Hepatocyte (in vitro differentiated cells): ENCODE results near the gene ENPP4. TPM values are rescaled to one million over a fixed set of nuclear protein-coding genes. Genes with fewer than 3 reads are reported as not detected.

ENCODE experiments used
- DNase-seq: peaks from one replicate; pipeline ENCODE4 v3.0.0-alpha.2; 2016; ENCODE audit warnings: low spot score
- H2AFZ ChIP-seq: fragments of 200-600 bp; sonication (generic); 2 replicates; pipeline ENCODE4 v1.6.0; 2016; ENCODE audit warnings: antibody characterized with exemption, mild to moderate bottlenecking
- H3K27ac ChIP-seq: fragments of 200-600 bp; sonication (generic); 2 replicates; pipeline ENCODE4 v1.5.1; 2016; ENCODE audit warnings: mild to moderate bottlenecking
- H3K27me3 ChIP-seq: fragments of 200-600 bp; sonication (generic); 2 replicates; pipeline ENCODE4 v1.6.1; 2016
- H3K36me3 ChIP-seq: fragments of 200-600 bp; sonication (generic); replicated peaks from 2 replicates; pipeline ENCODE4 v1.5.1; 2016; ENCODE audit warnings: low read depth; ENCODE audit not compliant: insufficient read depth
- H3K4me1 ChIP-seq: fragments of 200-600 bp; sonication (generic); 2 replicates; pipeline ENCODE4 v1.5.1; 2016; ENCODE audit warnings: mild to moderate bottlenecking, moderate library complexity; ENCODE audit not compliant: insufficient read depth
- H3K4me2 ChIP-seq: fragments of 200-600 bp; sonication (generic); 2 replicates; pipeline ENCODE4 v1.6.0; 2016
- H3K4me3 ChIP-seq: fragments of 200-600 bp; sonication (generic); 2 replicates; pipeline ENCODE4 v1.5.1; 2016; ENCODE audit warnings: mild to moderate bottlenecking
- H3K79me2 ChIP-seq: fragments of 200-600 bp; sonication (generic); 2 replicates; pipeline ENCODE4 v1.6.0; 2017; ENCODE audit warnings: mild to moderate bottlenecking
- H3K9me2 ChIP-seq: fragments of 200-600 bp; sonication (generic); replicated peaks from 2 replicates; pipeline ENCODE4 v1.6.0; 2017; ENCODE audit warnings: mild to moderate bottlenecking; ENCODE audit not compliant: insufficient read depth
- H3K9me3 ChIP-seq: fragments of 200-600 bp; sonication (generic); 2 replicates; pipeline ENCODE4 v1.5.1; 2016; ENCODE audit warnings: low read depth, mild to moderate bottlenecking
- H4K20me1 ChIP-seq: fragments of 200-600 bp; sonication (generic); 2 replicates; pipeline ENCODE4 v1.6.0; 2016; ENCODE audit warnings: mild to moderate bottlenecking; ENCODE audit not compliant: insufficient read depth, poor library complexity, severe bottlenecking
- EZH2 ChIP-seq: fragments of 200-600 bp; sonication (generic); IDR thresholded peaks from 2 replicates; pipeline ENCODE4 v1.6.1; 2016; ENCODE audit warnings: antibody characterized with exemption, mild to moderate bottlenecking, borderline replicate concordance
- EZH2phosphoT487 ChIP-seq: fragments of 200-600 bp; sonication (generic); IDR thresholded peaks from one replicate; pipeline ENCODE4 v1.6.1; 2018; ENCODE audit warnings: antibody characterized with exemption, mild to moderate bottlenecking, low read depth, moderate library complexity; ENCODE audit not compliant: unreplicated experiment, severe bottlenecking
- WGBS: methylation state at CpG from one replicate; pipeline ENCODE4 v1.1.6; 2016; ENCODE audit warnings: low lambda C conversion rate; ENCODE audit errors: missing lambda C conversion rate; 5-methylcytosine and 5-hydroxymethylcytosine counted together
- polyA plus RNA-seq: library from polyadenylated mRNA; unstranded; fragments of >200 nt; fragmentation: Nextera tagmentation; extraction: Ambion mirVana; gene quantifications from 2 replicates; pipeline ENCODE4 v1.2.1, GENCODE V29; 2016
- total RNA-seq: library from RNA; depleted of rRNA; stranded (reverse); fragments of >200 nt; gene quantifications from 2 replicates; pipeline ENCODE4 v1.2.3, GENCODE V29; 2014
- TF ChIP-seq, protein P1 (sequence below): fragments of 200-600 bp; sonication (generic); IDR thresholded peaks from 2 replicates; pipeline ENCODE4 v1.5.1; 2016; ENCODE audit warnings: antibody characterized with exemption, mild to moderate bottlenecking; ENCODE audit not compliant: poor library complexity

ENPP4 gene
- total and polyA plus RNA-seq, 2 experiments from 2014 or later = 3.5 to 12.2 TPM

- H2AFZ ChIP-seq = no peak overlapping the region
- no peak overlapping the region for H3K27ac ChIP-seq
- H3K36me3 ChIP-seq = no peaks in the 10 kb centered on the region
- H3K9me3 ChIP-seq = no peaks in the 10 kb centered on the region
- H3K4me2 ChIP-seq = no peak overlapping the region
- no peak for TF ChIP-seq EZH2
- TF ChIP-seq, protein P1, sequence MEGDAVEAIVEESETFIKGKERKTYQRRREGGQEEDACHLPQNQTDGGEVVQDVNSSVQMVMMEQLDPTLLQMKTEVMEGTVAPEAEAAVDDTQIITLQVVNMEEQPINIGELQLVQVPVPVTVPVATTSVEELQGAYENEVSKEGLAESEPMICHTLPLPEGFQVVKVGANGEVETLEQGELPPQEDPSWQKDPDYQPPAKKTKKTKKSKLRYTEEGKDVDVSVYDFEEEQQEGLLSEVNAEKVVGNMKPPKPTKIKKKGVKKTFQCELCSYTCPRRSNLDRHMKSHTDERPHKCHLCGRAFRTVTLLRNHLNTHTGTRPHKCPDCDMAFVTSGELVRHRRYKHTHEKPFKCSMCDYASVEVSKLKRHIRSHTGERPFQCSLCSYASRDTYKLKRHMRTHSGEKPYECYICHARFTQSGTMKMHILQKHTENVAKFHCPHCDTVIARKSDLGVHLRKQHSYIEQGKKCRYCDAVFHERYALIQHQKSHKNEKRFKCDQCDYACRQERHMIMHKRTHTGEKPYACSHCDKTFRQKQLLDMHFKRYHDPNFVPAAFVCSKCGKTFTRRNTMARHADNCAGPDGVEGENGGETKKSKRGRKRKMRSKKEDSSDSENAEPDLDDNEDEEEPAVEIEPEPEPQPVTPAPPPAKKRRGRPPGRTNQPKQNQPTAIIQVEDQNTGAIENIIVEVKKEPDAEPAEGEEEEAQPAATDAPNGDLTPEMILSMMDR = no peak
- H3K4me3 ChIP-seq = no peak overlapping the region
- H3K4me1 ChIP-seq = no peaks in the 10 kb centered on the region
- no peaks in the 10 kb centered on the region for H3K9me2 ChIP-seq
- H3K79me2 ChIP-seq = no peaks in the 10 kb centered on the region
- DNase-seq = no peak
- WGBS = 84% methylated on average over 3 of the region's 3 CpGs
- no peaks in the 10 kb centered on the region for H4K20me1 ChIP-seq
- no peaks in the 10 kb centered on the region for H3K27me3 ChIP-seq
Observed at GRCh38 chr6:46099952-46100351, 29.8 kb upstream of the ENPP4 start.

DNA sequence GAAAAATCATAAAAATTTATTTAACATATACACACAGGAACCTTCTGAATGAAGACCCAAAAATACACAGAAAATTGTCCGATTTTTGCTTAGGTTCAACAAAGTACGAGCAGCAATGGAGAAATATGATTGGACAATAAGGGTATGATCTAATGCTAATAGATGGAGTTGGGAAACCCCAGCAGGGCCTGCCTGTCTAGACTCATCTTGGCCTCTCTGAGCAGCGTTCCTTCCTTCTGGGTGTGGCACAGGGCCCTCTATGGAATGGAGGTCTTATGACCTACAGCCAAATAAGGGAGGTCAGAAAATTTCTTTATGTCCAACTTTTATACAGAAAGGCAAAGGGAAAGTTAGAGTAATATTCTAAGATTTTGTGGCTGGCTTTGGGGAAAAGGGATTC is 27.7 kb upstream of the ENPP4 start:
- H3K4me1 ChIP-seq = no peaks in the 10 kb centered on the region
- no peaks in the 10 kb centered on the region for H3K27me3 ChIP-seq
- H3K79me2 ChIP-seq = no peaks in the 10 kb centered on the region
- no peaks in the 10 kb centered on the region for H3K9me3 ChIP-seq
- H4K20me1 ChIP-seq = no peaks in the 10 kb centered on the region
- TF ChIP-seq, protein P1 = no peak
- TF ChIP-seq EZH2 (no peak), EZH2phosphoT487 (no peak)
- H3K4me3 ChIP-seq = no peak overlapping the region
- no peak for DNase-seq
- H3K4me2 ChIP-seq = no peak overlapping the region
- 91% methylated on average over 3 of the region's 3 CpGs for WGBS
- H3K9me2 ChIP-seq = no peaks in the 10 kb centered on the region
- H3K27ac ChIP-seq = no peak overlapping the region
- H2AFZ ChIP-seq = no peak overlapping the region
- H3K36me3 ChIP-seq = no peaks in the 10 kb centered on the region

- Histone ChIP-seq H2AFZ (no peak overlapping the region), H3K4me2 (no peak overlapping the region), H3K9me3 (no peaks in the 10 kb centered on the region), H3K9me2 (no peaks in the 10 kb centered on the region), H4K20me1 (no peaks in the 10 kb centered on the region), H3K4me1 (no peaks in the 10 kb centered on the region), H3K79me2 (no peaks in the 10 kb centered on the region), H3K36me3 (no peaks in the 10 kb centered on the region), H3K4me3 (no peak overlapping the region), H3K27ac (no peak overlapping the region), H3K27me3 (no peaks in the 10 kb centered on the region)
- TF ChIP-seq EZH2 = no peak
- TF ChIP-seq, protein P1 = no peak
- TF ChIP-seq EZH2phosphoT487 = no peak
- DNase-seq = no peak
Observed at GRCh38 chr6:46103441-46104115, 26.2 kb upstream of the ENPP4 start.

- Histone ChIP-seq H3K4me1 (no peaks in the 10 kb centered on the region), H3K9me3 (no peaks in the 10 kb centered on the region), H3K79me2 (no peaks in the 10 kb centered on the region), H3K4me3 (no peak overlapping the region), H4K20me1 (no peaks in the 10 kb centered on the region), H3K9me2 (no peaks in the 10 kb centered on the region), H3K27ac (no peak overlapping the region), H3K27me3 (no peaks in the 10 kb centered on the region), H3K36me3 (no peaks in the 10 kb centered on the region), H3K4me2 (no peak overlapping the region), H2AFZ (no peak overlapping the region)
- no peak for DNase-seq
- WGBS = 93% methylated on average over 3 of the region's 3 CpGs
- TF ChIP-seq EZH2 (no peak), EZH2phosphoT487 (no peak)
- TF ChIP-seq, protein P1 = no peak
Observed at GRCh38 chr6:46104209-46104608, 25.6 kb upstream of the ENPP4 start.
